Suprapubic skin (tissue), 3 donors: ENCODE data around the gene LRRC73.

Source experiments
- CTCF ChIP-seq, 2 donors: fragments of 200-600 bp in 1 of 2; fragments of 450-650 bp in 1 of 2; sonication (generic) in 1 of 2; IDR thresholded peaks; one replicate each; pipeline ENCODE4 v1.5.1; 2016 to 2019; ENCODE audit warnings: antibody characterized with exemption in 2 of 2, mild to moderate bottlenecking in 1 of 2, moderate library complexity in 1 of 2
- EP300 ChIP-seq: sonication (generic); formaldehyde crosslinking; IDR thresholded peaks from one replicate; pipeline ENCODE4 v1.6.1; 2017; ENCODE audit warnings: antibody characterized with exemption

- no peak for TF ChIP-seq CTCF (IDR thresholded peaks at IDR 0.05)
- no peak for TF ChIP-seq EP300
These were observed 30.4 kb upstream of the LRRC73 start for GRCh38 chr6:43540507-43540906.
